GM21515 (cell line): Measurements from ENCODE around the gene HORMAD2.

Source experiments
- ATAC-seq: cut with Tn5 transposase; IDR thresholded peaks from one replicate; pipeline ENCODE4 v1.9.1; 2021; ENCODE audit not compliant: unreplicated experiment

Gene HORMAD2

GRCh38 chr22:30161051-30161469, 80.8 kb downstream of the HORMAD2 start:
- no peak for ATAC-seq

- no peak for ATAC-seq
These were observed 87.0 kb downstream of the HORMAD2 start for GRCh38 chr22:30167296-30167695.

DNA sequence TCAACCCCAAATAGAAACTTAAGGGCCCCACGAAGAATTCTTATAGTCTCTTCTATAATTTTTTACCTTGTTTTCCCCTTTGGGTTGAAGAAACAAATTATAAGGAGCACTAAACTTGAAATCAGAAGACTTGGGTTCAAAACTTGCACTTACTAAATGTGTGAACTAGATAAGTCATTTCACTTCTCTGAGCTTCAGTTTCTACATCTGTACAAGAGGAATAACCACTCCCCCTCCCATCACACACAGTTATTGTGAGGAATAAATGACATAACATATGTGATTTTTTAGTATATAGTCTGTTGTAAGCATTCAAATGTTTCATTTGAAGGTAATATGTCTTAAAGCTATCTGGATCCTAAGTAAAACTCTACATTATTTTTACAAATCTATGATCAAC, 87.5 kb downstream of the HORMAD2 start:
- no peak for ATAC-seq

- no peak for ATAC-seq
These were observed 88.7 kb downstream of the HORMAD2 start for GRCh38 chr22:30169002-30169401.

- ATAC-seq, result no peak
These were observed 89.9 kb downstream of the HORMAD2 start for GRCh38 chr22:30170129-30170528.

DNA sequence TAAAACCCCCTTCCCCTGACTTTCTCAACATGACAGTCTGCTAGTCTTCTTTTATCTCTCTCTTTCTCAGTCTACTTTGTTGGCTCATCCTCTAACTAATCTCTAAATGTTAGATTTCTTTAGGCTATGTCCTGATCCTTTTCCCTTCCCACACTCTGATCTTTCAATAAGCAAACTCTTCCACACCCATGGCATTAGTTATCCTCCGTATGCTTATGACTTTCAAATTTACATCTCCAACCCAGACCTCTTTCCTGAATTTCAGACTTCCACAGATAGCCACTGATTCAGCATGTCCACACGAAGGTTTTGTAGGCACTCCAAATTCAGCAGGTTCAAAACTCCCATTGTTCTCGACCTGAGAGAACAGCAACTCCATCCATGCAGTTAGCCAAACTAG, 90.7 kb downstream of the HORMAD2 start:
- ATAC-seq, result no peak

GRCh38 chr22:30175690-30176288, 95.5 kb downstream of the HORMAD2 start:
- ATAC-seq, result no peak

GRCh38 chr22:30176431-30176830, 96.2 kb downstream of the HORMAD2 start:
- no peak for ATAC-seq

GRCh38 chr22:30178181-30179126, 98.2 kb downstream of the HORMAD2 start:
- no peak for ATAC-seq

GRCh38 chr22:30180616-30181015, 100.4 kb downstream of the HORMAD2 start:
- ATAC-seq, result no peak

DNA sequence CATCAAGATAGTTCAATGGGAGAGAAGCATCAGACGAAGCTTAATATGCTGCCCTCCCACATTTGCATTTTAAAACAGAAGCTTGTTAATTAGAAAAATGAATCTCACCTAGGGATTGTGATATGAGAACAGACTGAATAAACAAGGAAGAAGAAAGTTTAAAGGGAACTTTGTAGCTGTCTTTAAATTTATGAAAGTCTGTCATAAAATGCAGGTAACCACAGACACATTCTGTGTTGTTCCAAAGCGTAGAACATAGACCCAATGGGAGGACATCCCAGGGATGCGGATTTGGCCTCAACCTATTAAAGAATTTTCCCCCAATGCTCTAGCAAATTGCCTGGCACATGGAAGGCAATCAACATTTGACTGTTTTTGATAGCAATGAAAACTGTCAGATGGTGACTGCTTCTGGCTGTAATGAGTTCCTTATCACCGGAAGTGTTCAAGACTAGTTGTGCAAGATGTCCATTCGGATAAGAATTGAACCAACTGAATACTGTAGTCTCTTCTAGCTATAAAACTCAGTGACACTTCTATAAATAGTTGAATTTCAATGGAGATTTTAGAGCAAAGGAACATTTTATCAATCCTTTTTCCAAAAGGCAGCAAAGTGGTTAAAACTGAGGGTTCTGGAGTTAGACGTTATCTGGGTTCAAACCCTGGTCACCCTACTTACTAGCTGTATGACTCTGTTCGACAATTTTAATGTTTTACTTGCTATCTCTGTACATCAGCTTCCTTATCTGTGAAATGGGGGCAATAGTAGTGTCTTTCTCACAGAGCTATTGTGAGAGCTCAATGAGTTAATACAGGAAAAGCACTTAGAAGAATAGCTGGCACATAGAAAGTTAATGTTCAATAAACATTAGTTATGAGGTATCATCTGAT, 101.4 kb downstream of the HORMAD2 start:
- no peak for ATAC-seq

- no peak for ATAC-seq
These were observed 102.1 kb downstream of the HORMAD2 start for GRCh38 chr22:30182350-30182745.

GRCh38 chr22:30182815-30183214, 102.6 kb downstream of the HORMAD2 start:
- no peak for ATAC-seq

- no peak for ATAC-seq
These were observed 103.0 kb downstream of the HORMAD2 start for GRCh38 chr22:30183271-30183670.

DNA sequence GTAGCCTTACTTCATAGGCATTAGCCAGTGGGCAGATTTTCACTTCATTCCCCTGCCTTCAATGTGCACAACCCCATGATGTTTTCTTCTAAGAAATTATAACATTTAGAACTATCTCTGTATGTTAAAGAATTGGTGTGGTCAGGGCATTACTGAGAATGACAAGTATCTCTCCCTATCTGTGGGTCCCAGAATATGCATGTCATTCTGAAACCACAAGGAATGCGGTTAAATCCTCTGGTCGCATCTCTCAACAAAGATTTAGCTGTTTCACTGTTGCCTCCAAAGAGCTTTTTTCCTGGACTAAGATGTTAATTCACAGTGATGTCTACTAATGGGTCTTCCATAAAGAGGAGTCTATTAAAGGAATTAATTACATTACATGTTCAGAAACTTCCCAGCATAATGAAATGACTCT, 103.6 kb downstream of the HORMAD2 start:
- no peak for ATAC-seq

- no peak for ATAC-seq
These were observed 104.9 kb downstream of the HORMAD2 start for GRCh38 chr22:30185129-30185528.

DNA sequence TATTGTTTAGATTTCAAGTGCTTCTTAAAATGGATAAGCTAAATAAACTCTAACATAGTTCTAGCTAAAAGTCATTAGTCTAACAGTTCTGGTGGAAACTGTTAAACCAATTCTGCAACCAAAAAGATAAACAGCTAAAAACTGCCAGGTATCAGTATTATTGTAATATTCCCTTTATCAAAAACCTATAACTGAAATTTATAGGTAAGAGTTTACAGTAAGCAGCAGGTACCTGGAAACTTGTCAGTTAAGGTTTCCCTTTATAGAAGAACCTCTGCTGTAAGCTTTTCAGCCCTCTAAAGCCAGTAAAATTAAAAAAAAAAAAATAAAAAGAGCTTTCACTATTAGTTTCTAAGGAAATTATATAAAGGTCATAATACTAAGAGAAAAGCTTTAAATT, 105.3 kb downstream of the HORMAD2 start:
- ATAC-seq, result no peak

DNA sequence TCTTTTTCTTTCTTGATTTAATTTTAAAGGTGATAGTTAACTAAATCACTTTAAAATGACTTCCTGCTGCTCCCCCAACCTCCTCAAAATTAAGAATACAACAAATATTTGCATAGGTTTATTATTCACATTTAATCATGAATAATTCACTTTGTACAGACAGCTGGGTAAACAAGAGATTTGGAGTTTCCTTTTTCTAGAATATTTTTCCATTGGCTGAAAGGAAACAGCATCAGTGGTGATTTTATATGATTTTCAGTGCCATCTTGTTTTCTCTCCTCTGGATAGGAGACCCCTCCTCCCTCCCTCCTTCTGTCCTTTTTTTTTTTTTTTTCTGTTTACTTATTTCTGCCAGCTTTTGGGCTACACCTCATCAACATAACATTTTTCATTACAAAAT, 105.8 kb downstream of the HORMAD2 start:
- ATAC-seq, result no peak

DNA sequence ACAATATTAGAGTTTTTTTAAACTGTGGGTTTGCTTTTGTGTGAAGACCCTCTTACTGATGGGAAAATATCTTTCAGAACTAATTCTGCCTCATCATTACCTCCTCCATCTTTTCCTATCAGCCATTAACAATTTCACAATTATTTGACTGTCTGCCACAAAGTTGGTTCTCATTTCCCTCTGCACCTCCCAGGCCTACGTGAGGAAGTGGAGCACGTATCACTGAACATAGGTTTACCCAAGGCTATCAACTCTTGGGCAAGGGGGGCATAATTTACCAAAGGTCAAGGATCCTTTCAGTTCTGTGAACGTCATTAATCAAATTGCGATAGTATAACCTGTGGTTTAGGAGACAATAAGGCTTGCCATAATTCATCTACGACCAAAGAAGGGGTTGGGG, 106.2 kb downstream of the HORMAD2 start:
- no peak for ATAC-seq

DNA sequence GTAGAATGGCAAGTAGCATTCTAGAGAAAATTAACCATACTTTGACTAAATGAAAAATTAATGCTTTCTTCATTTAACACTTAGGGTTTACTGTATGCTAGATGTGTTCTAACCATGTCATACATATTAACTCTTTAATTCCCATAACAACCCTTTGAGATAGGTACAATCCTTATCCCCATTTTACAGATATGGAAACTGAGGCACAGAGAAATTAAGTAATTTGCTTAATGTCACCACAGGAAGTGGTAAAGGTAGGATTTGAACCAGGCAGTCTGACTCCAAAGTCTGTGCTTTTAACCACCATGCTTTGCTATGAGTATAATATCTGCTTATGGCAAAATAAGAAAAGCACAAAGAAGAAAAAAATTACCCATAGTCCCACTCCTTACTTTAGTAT, 106.8 kb downstream of the HORMAD2 start:
- no peak for ATAC-seq
